HG02938 (cell line): ENCODE measurements around the gene FGFBP3.

Experiments
- ATAC-seq: cut with Tn5 transposase; IDR thresholded peaks from one replicate; pipeline ENCODE4 v1.9.1; 2021; ENCODE audit warnings: mild to moderate bottlenecking, moderate library complexity; ENCODE audit not compliant: unreplicated experiment

Gene FGFBP3, protein sequence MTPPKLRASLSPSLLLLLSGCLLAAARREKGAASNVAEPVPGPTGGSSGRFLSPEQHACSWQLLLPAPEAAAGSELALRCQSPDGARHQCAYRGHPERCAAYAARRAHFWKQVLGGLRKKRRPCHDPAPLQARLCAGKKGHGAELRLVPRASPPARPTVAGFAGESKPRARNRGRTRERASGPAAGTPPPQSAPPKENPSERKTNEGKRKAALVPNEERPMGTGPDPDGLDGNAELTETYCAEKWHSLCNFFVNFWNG

DNA sequence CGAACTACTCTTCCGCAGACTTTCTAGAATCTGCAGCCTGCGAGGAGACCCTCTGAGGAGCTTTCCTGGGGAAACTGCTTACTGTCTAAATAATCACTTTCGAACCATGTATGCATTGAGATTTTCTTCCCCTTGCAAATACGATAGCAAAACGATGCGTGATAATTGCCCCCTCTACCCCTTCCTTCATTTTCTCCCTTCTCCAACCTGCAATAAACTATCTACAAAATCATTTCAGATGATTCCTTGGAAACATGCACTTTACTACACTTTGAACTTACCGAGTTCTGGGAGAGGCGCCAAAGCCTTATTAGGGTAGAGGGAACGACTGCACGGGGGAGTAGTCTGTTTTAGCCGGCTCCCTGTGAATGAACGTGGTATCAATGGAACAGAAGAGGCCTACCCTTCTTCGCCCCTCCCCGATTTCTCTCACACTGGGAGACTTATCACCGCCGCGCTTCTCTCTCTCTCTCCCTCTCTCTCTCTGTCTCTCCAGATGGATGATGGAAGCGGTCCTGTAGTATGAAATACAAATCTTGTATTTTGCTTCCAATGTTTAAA lies at the start of gene FGFBP3:
Gene FGFBP3 (minus strand): TSS at position 370 of the 561 bp plus-strand sequence. CDS start 517 bp downstream, outside the sequence.
- peak; percentile 7 for ATAC-seq

DNA sequence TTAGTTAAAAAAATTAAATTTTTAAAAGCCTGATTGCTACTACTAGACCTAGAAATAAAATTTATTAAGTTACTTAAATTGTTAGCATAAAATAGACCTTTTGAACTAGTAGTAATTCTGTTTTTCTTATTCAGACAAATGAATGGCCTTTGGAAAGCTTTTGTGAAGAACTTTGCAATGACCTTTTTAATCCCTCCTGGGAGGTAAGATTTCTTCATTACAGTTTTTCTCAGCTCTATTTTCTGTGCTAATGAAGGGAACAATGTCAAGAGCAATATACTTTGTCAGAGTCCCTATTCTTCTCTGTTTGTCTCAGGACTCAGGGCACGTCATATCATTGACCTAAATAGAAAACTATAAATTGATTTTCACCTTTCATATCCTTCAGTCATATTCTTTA lies 47.8 kb upstream of the FGFBP3 start:
- no peak for ATAC-seq

DNA sequence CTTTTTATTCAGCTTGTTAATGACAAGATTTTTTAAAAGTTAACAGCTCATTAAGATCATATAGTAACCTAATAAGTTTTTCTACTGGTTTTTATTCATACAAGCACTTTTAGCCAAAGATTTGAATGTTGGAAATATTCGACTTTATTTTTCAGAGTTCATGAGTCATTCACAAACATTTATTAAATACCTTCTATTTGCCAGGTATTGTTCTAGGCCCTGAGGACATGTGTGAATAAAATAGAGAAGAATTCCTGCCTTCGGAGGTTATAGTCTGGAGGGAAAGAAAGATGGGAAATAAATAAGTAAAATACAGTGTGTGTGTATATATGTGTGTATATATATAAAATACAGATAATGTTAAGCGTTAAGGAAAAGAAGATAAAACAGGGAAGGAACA lies 45.8 kb upstream of the FGFBP3 start:
- ATAC-seq = no peak

DNA sequence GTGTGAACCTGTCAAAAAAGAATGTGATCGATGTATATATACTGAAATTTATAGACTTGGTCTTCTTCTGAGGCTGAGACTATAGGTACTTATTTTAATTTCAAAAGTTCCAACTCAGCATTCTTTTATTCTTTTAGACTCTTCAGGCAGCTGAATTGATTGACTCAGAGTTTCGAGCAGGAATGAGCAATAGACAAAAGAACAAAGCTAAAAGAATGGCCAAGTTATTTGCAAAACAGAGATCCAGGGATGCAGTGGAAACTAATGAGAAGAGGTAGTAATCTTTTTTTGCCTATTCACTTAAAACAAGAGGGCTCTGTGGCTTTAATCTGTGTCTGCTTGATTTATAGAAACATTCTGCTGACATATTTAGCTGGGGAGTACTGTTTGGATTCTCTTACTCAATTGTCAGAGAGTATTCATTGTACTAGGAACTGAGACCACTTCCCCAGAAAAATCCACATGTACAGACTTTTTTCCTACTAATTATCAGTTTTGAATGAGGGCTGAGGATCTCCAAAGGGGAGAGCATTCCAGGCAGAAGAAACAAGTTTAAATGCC lies 44.4 kb upstream of the FGFBP3 start:
- no peak for ATAC-seq

DNA sequence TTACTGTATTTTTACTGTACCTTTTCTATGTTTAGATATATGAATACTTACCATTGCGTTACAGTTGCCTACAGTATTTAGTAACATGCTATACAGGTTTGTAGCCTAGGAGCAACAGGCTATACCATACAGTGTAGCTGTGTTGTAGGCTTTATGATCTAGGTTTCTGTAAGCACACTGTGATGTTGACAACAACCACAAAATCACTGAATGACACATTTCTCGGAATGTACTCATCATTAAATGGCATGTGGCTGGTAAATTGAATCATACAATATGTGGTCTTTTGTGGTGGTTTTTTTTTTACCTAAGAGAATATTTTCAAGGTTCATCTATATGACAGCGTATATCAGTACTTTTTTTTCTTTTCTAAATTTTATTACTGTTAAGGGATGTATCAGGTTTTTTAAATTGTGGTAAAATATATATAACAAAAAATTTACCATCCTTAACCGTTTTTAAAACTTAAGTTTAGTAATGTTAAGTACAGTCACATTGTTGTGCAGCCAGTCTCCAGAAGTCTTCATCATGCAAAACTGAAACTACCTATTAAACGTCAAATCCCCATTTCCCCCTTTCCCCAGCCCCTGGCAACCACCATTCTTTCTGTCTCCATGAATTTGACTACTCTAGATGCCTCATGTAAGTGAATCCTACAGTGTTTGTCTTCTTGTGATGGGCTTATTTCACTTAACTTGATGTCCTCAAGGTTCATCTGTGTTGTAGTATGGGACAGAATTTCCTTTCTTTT lies 35.8 kb upstream of the FGFBP3 start:
- peak; percentile 93 for ATAC-seq

DNA sequence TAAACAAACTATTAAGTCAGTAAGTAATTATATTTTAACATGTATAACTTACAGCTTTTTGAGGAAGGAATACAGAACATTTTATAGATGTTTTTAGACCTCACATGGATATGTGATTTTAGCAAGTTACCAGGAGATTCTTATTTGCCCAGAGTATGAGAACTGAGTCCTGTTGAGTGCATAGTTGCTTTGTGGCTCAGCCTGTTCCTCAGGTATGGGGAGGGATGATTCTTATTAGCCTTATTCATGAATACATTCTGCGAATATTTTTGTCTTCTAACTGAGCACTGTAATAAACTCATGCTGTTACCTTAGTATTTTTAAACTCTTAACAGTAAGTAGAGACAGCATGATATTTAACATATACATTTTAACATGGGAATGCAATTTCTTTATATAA lies 32.1 kb upstream of the FGFBP3 start:
- ATAC-seq = no peak

DNA sequence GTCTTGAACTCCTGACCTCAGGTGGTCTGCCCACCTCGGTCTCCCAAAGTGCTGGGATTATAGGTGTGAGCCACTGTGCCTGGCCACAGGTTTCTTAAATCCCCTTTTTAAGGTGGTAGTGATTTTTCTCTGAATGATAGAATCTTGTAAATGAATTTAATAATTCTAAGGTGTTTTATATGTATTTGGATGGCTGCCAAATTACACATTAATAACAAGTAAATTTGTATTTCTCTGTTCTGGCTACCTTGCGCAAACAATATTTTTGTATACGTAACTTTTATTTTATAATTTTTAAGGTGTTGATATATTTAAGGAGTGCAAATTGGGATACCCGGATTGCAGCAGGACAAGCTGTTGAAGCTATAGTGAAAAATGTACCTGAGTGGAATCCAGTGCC lies 30.4 kb upstream of the FGFBP3 start:
- no peak for ATAC-seq

DNA sequence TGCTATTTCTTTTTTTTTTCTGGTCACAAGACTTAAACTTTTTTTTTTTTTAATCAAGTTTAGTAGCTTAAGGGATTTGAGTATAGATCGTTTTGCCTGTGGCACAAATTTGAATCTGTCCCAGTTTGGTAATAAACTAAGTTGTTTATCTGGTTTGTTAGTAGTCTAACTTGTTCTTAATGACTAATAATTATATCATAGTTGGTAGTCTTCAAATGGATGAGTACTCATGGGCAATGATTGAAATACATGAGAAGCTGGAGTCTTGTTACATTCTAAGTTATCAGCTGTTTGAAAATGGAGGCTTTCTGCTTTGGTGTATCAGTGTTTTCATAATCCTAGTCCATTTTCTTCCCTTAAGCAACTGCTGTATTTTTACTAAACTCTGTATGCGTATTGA lies 26.6 kb upstream of the FGFBP3 start:
- ATAC-seq = no peak

DNA sequence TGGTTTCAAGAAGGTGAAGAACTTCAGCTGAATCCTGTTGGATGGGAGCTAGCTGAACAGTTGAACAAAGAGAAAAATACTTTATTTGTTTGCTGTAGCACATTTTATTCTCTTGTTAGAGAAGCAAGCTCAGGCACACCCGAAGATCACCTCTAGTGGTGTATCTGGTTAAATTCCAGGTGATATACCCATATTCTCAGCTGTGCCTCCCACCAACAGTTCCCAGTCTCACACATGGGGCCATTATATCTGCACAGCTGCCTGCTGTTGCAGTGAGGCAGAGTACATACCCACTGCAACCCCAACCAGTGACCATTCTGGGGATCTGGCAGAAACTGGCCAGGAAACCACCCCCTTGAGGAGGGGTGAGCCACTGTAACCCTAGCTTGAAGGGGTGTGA lies 23.5 kb upstream of the FGFBP3 start:
- ATAC-seq = no peak

DNA sequence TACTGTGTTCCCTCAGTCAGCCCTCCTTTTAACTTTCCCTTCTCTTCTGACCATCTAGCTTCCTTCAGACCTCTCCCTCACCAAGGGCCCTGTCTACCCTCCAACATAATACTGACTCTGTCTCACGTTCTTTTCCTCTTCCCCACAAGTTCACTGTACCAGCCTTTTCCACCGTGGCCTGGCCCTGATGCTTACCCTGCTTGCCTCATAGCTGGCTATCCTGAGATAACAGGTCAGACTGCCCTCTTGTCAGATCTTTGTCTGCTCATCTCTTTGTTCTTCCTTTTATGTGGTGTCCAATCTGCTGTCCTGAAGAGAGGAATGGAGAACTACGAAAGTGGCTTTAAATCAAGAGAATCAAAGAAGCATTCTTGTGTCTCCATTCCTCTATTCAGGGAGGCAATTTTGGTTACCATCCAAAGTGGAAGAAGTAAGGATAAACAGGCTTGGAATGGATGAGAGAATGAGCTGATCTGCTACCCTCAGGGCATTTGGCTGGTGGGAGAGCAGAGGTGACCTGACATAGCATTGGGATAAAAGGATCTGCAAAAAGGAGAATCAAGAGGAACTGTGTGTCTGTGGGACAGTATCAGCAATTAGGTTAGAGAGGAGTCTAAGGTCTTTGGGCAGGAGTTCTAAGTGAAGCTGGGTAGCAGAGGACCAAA lies 22.4 kb upstream of the FGFBP3 start:
- ATAC-seq = no peak

DNA sequence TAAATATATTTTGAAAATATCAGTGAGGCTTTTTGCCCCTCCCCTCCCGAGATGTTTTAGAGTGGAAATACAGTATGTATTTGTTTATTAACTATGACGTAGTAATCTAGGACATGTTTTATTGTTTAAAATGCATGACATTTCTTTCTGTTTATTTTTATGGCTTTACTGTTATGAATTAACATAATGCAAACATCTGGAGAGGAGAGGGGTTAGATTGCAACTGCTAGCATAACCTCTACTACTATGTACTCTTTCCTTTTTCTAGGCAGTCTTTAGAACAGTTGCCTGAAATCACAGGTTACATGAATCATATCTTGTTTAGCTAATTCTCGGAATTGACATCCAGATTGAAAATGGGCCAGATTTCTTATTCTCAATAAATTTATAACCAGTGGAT lies 21.7 kb upstream of the FGFBP3 start:
- no peak for ATAC-seq

DNA sequence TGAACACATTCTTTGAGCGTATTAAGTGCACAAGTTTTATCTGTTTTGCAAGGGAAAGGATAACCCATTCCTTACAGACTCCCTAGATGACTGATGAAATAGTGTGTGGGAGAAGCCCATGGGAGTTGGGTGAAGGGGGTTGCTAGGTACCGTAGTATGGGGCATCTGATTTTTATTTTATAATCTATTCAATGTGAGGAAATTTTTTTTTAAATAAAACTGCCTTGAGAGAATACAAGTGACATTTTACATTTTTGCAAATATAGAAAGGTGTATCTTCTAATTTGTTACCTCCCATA lies 15.7 kb upstream of the FGFBP3 start:
- ATAC-seq = no peak

DNA sequence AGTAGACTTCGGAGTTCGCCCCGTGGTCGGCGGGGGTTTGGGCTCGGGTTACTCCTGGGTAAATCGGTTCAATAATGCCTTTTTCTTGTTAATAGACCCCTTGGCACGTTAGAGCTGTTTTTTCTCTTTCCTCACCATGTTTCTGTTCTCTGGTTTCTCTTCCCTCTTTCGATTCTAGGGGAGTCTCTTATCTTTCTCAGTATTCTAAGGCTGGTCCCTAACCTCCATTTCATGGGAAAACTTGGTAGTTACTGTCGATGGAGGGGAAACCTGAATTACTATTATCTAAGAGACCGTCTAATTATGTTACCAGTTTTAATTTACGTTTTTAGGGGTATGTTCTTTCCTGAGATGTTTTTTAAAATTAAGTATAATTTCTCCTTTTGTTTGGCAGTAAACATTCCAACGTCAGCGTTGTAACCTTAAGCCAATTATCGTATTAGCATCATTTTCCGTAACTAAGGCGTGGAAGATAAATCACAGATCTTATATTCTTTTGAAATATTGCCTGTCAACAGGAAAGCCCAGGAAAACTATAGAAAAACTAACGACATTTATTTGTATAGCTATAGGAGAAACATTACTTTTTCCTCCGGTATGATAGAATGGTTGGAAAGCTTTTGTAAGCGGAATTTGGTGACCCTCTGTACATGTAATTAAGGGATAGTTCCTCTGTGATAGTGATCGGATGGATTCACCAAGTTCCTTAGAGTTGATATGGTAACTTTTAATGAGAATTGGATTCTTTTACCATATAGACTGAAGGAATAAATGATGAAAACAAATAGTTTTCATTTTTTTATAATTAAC lies 15.1 kb upstream of the FGFBP3 start:
- peak; percentile 27 for ATAC-seq

DNA sequence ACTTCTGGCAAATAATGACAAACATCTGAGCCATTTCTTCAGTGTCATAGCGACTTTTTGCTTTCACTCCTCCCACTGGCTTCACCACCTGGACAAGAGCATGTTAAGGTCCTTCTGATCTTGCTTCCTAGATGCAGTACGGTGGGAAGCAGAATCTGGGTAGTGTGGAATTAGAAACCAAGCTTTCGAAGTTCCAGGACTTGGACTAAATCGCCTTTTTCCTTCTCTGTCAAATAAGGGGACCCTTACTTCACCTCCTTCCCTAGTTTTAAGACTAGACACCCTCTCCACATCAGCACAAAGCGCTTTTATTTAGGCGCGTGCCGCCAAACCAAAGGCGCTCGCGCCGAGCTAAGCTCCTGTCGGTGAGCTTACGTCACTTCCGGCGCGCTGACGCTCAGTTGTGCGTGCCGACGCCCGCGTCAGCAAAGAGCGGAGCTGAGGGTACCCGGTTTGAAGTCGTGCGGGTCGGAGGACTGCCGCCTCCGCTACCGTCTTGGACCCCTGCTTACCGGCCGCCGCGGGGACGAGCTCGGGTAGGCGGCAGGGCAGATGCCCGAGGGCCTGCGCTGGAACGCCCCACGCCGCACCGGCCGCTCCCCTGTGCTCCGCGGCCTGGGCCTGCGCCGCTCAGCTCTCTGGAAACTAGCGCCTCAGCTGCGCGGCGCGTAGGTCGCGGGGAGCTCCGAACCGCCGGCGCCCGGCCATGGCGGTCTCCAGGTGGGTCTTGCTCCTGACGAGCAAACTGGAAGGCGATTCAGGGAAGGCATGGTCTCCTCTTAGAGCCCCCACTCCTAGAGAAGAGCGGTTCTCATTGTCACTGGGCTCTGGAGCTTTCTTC lies 14.3 kb upstream of the FGFBP3 start, which contains the start of gene BTAF1:
Gene BTAF1 (plus strand): TSS at position 400 of the 841 bp plus-strand sequence. CDS start 307 bp downstream, at position 707.
- ATAC-seq = peak; percentile 96

DNA sequence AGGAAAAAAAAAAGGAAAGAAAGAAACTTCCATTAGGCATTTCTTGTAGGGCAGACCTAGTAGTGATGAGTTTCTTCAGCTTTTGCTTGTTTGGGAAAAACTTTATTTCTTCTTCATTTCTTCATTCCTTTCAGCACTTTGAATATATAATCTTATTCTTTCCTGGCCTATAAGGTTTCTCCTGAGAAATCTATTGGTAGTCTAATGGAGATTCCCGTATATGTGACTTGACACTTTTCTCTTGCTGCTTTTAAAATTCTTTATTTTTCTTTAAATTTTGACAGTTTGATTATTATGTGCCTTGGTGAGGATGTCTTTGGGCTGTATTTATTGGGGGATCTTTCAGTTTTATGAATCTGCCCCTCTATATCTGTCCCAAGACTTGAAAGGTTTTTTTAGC lies 10.4 kb upstream of the FGFBP3 start:
- ATAC-seq = no peak

DNA sequence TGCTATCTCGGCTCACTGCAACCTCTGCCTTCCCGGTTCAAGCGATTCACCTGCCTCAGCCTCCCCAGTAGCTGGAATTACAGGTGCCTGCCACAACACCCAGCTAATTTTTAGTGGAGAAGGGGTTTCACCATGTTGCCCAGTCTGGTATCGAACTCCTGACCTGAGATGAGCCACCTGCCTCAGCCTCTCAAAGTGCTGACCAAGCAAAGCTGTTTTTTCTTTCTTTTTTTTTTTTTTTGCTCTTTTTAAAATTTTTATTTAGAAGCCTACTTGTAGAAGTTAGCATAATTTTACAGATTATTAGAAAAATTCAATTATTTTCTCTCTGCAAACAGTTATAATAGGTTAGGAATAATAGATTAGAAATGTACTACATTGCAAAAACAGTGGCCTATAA lies 1.2 kb upstream of the FGFBP3 start:
- no peak for ATAC-seq

DNA sequence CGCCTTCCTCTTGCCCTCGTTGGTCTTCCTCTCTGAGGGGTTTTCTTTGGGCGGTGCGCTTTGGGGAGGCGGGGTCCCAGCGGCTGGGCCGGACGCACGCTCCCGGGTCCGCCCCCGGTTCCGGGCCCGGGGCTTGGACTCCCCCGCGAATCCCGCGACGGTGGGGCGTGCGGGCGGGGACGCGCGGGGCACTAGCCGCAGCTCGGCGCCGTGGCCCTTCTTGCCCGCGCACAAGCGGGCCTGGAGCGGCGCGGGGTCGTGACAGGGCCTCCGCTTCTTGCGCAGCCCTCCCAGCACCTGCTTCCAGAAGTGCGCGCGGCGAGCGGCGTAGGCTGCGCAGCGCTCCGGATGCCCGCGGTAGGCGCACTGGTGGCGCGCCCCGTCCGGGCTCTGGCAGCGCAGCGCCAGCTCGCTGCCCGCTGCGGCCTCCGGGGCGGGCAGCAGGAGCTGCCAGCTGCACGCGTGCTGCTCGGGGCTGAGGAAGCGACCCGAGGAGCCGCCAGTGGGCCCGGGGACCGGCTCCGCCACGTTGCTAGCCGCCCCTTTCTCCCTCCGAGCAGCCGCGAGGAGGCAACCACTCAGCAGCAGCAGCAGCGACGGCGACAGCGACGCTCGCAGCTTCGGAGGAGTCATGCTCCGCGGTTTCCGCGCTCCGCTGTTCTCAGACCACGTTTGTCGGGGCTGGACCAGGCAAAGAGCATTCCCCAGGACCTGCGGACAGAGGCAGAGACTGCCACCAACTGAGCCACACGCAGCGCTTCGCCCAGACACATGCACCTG lies 759 bp downstream of the FGFBP3 start:
- peak; percentile 90 for ATAC-seq

DNA sequence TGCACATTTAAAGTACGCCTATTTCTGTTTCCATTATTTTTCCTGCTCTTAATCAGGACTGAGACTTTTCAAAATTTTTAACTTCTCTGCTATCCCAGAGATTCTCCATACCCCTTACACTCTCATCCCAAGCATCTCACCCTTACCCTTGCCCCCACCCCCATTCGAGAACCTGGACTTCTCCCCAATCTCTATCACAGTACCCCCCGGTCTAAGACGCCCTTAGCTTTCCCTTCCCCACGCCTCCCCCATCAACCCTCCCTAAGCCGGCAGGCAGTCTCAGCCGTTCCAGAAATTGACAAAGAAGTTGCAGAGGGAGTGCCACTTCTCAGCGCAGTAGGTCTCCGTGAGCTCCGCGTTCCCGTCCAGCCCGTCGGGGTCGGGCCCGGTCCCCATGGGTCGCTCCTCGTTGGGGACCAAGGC lies 1.4 kb downstream of the FGFBP3 start:
- ATAC-seq = peak; percentile 32

DNA sequence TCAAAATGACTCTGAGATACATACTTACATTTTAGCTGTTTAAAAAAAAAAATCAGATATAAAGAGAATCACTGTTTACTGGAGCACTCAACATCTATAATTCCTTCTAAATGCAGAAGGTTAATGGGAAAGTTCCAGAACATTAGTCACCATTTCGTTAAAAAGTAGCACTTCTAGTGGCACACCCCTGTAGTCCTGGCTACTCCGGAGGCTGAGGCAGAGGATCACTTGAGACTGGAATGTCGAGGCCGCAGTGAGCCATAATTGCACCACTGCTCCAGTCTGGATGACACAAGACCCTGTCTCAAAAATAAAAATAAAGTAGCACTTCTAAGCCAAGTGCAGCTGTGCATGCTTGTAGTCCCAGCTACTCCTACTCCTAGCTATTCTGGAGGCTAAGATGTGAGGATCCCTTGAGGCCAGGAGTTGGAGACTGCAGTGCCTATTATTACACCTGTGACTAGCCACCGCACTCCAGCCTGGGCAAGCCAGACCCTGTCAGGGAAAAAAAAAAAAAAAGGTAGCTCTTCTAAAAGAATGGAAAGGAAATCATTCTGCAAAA lies 2.2 kb downstream of the FGFBP3 start:
- ATAC-seq = no peak
